Loucy (cell line): ENCODE data around the gene CYP4F8.

Experiments used
- CTCF ChIP-seq: fragments of 200-600 bp; sonication (generic); conservative IDR thresholded peaks from 2 replicates; pipeline ENCODE4 v1.5.1; 2014; ENCODE audit warnings: mild to moderate bottlenecking, antibody characterized with exemption, low read length
- EZH2phosphoT487 ChIP-seq: fragments of 200-600 bp; IDR thresholded peaks from 2 replicates; pipeline ENCODE4 v1.6.1; 2018; ENCODE audit warnings: antibody characterized with exemption, mild to moderate bottlenecking, moderate library complexity, borderline replicate concordance

DNA sequence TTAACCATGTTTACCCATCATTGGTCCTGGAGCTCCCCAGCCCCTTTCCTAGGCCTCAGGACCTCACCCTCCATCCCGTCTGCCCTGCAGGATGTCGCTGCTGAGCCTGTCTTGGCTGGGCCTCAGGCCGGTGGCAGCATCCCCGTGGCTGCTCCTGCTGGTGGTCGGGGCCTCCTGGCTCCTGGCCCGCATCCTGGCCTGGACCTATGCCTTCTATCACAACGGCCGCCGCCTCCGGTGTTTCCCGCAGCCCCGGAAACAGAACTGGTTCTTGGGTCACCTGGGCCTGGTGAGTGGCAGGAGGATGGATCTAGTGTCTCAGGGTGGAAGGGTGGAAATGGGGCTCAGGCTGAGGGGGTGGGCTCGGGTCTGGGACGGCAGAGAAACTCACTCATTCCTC, 508 bp downstream of the CYP4F8 start:
- TF ChIP-seq EZH2phosphoT487 (no peak), CTCF (no peak)
